OCI-LY7 (cell line): ENCODE results near the gene ETS2. TPM values are rescaled to one million over a fixed set of nuclear protein-coding genes. Genes with fewer than 3 reads are reported as not detected.

Source experiments
- BruUV-seq: library from RNA; stranded (reverse); fragments of 400-500 nt; replicated peaks from 2 replicates; lab custom pipeline; 2021; lab: Mats Ljungman, UMichigan
- CTCF ChIA-PET: fragments of 300-600 bp; sonication (Branson Sonifier 250); formaldehyde crosslinking; loops from one replicate; lab custom pipeline; 2022; ENCODE audit warnings: antibody characterized with exemption; ENCODE audit not compliant: unreplicated experiment; lab: Charles Lee
- POLR2A ChIA-PET: fragments of 300-600 bp; sonication (Branson Sonifier 250); formaldehyde crosslinking; loops from one replicate; lab custom pipeline; 2022; ENCODE audit warnings: antibody characterized with exemption; lab: Charles Lee
- DNase-seq: peaks from one replicate; pipeline ENCODE4 v3.0.0-alpha.2; 2015; ENCODE audit warnings: low spot score
- H2AFZ ChIP-seq: fragments of 200-600 bp; sonication (generic), shearing (Covaris generic); 2 replicates; pipeline ENCODE4 v1.6.1; 2014; ENCODE audit warnings: mild to moderate bottlenecking, antibody characterized with exemption, low read length, moderate library complexity
- H3K27ac ChIP-seq: fragments of 200-600 bp; sonication (generic); 2 replicates; pipeline ENCODE4 v1.5.1; 2014; ENCODE audit warnings: mixed run types, low read depth, mild to moderate bottlenecking, moderate library complexity, low read length, inconsistent platforms; ENCODE audit not compliant: poor library complexity, severe bottlenecking
- H3K36me3 ChIP-seq: fragments of 200-600 bp; sonication (generic); 2 replicates; pipeline ENCODE4 v1.6.1; 2014; ENCODE audit warnings: mild to moderate bottlenecking, antibody characterized with exemption, low read length, moderate library complexity, mixed read lengths; ENCODE audit not compliant: insufficient read depth
- H3K4me1 ChIP-seq: fragments of 200-600 bp; sonication (generic); 2 replicates; pipeline ENCODE4 v1.5.1; 2014; ENCODE audit warnings: mild to moderate bottlenecking, low read length; ENCODE audit not compliant: insufficient read depth, poor library complexity, severe bottlenecking
- H3K4me2 ChIP-seq: fragments of 200-600 bp; sonication (generic); 2 replicates; pipeline ENCODE4 v1.6.1; 2014; ENCODE audit warnings: mild to moderate bottlenecking, low read length
- H3K4me3 ChIP-seq: fragments of 200-600 bp; sonication (generic); 2 replicates; pipeline ENCODE4 v1.5.1; 2014; ENCODE audit warnings: mild to moderate bottlenecking, low read depth, low read length; ENCODE audit not compliant: poor library complexity, severe bottlenecking
- H3K79me2 ChIP-seq: fragments of 200-600 bp; sonication (generic); 2 replicates; pipeline ENCODE4 v1.6.1; 2016; ENCODE audit warnings: low read depth, mild to moderate bottlenecking, low read length, moderate library complexity, mixed read lengths; ENCODE audit not compliant: insufficient read depth
- H3K9me2 ChIP-seq: fragments of 200-600 bp; sonication (generic); 2 replicates; pipeline ENCODE4 v1.6.1; 2016; ENCODE audit warnings: mild to moderate bottlenecking, low read length, mixed read lengths; ENCODE audit not compliant: insufficient read depth
- H3K9me3 ChIP-seq: fragments of 200-600 bp; sonication (generic); 2 replicates; pipeline ENCODE4 v1.6.1; 2014; ENCODE audit warnings: mild to moderate bottlenecking, mixed run types, low read length, mixed read lengths
- H4K20me1 ChIP-seq: fragments of 200-600 bp; sonication (generic); 2 replicates; pipeline ENCODE4 v1.6.1; 2014; ENCODE audit warnings: mild to moderate bottlenecking, antibody characterized with exemption, low read length, moderate library complexity, mixed read lengths; ENCODE audit not compliant: insufficient read depth
- CTCF ChIP-seq: fragments of 200-600 bp; sonication (generic); conservative IDR thresholded peaks from 2 replicates; pipeline ENCODE4 v1.5.1; 2014; ENCODE audit warnings: mild to moderate bottlenecking, antibody characterized with exemption, low read length, moderate library complexity, mixed read lengths
- EZH2phosphoT487 ChIP-seq: fragments of 200-600 bp; sonication (generic); IDR thresholded peaks from 2 replicates; pipeline ENCODE4 v1.6.1; 2018; ENCODE audit warnings: low read depth, borderline replicate concordance, mild to moderate bottlenecking, mixed run types, antibody characterized with exemption, low read length, moderate library complexity, mixed read lengths
- intact Hi-C: fragments of 100-400 bp; cut with micrococcal nuclease; formaldehyde crosslinking; loops from one replicate; pipeline ENCODE4 v1.10.0; 2022; ENCODE audit not compliant: unreplicated experiment
- total RNA-seq, 2 experiments: library from RNA; depleted of rRNA in 1 of 2; stranded (reverse); fragments of >200 nt in 1 of 2; shearing (Covaris generic) in 1 of 2; gene quantifications; 2 replicates each; pipeline ENCODE4 v1.2.3, GENCODE V29; 2014 to 2022

Gene ETS2
- total RNA-seq, 2 experiments from 2014 or later: 9.8 to 24.1 TPM

GRCh38 chr21:38760017-38760761 lies 45.5 kb upstream of the ETS2 start:
- ChIA-PET CTCF (interaction anchor here (1.2 kb wide), 1 partner anchor 28 kb away, joined by 3 read pairs; no protein-coding TSS in a partner anchor), POLR2A (interaction anchor here (1.1 kb wide), 1 partner anchor 10 kb away, joined by 4 read pairs; no protein-coding TSS in a partner anchor)
- no peaks in the 10 kb centered on the region for H3K79me2 ChIP-seq
- H3K9me3 ChIP-seq: no peaks in the 10 kb centered on the region
- intact Hi-C loops: no loop called here
- no peaks in the 10 kb centered on the region for H3K9me2 ChIP-seq
- no peak overlapping the region for H3K4me3 ChIP-seq
- H3K4me1 ChIP-seq: no peaks in the 10 kb centered on the region
- no peaks in the 10 kb centered on the region for H4K20me1 ChIP-seq
- H3K27ac ChIP-seq: no peak overlapping the region
- no peak overlapping the region for H3K4me2 ChIP-seq
- no peak for TF ChIP-seq CTCF
- no peak for TF ChIP-seq EZH2phosphoT487
- BruUV-seq: no TSS peak
- H3K36me3 ChIP-seq: no peaks in the 10 kb centered on the region
- H2AFZ ChIP-seq: no peak overlapping the region
- no peak for DNase-seq

- Histone ChIP-seq H3K9me2 (no peaks in the 10 kb centered on the region), H3K9me3 (no peaks in the 10 kb centered on the region), H3K27ac (no peak overlapping the region), H3K4me1 (no peaks in the 10 kb centered on the region), H3K4me3 (no peak overlapping the region), H3K36me3 (no peaks in the 10 kb centered on the region), H2AFZ (no peak overlapping the region), H3K79me2 (no peaks in the 10 kb centered on the region), H4K20me1 (no peaks in the 10 kb centered on the region), H3K4me2 (no peak overlapping the region)
- no peak for DNase-seq
- POLR2A ChIA-PET: no interaction called here
- intact Hi-C loops: no loop called here
- CTCF ChIA-PET: no interaction called here
- BruUV-seq: no TSS peak
- TF ChIP-seq EZH2phosphoT487 (no peak), CTCF (no peak)
Observed at GRCh38 chr21:38760762-38761155, 45.0 kb upstream of the ETS2 start.

- no peaks in the 10 kb centered on the region; the same call in 1 of the 2 replicates for H3K36me3 ChIP-seq
- H3K79me2 ChIP-seq: no peaks in the 10 kb centered on the region
- BruUV-seq: no TSS peak
- no peaks in the 10 kb centered on the region for H3K9me2 ChIP-seq
- no peak overlapping the region for H3K27ac ChIP-seq
- CTCF ChIA-PET: no interaction called here
- H3K9me3 ChIP-seq: no peaks in the 10 kb centered on the region
- no peak overlapping the region for H2AFZ ChIP-seq
- intact Hi-C loops: no loop called here
- TF ChIP-seq EZH2phosphoT487: no peak
- TF ChIP-seq CTCF: no peak
- peaks cover 3% of the 10 kb centered on the region for H3K4me1 ChIP-seq
- no peak overlapping the region for H3K4me2 ChIP-seq
- POLR2A ChIA-PET: interaction anchor here (0.6 kb wide), 1 partner anchor 409 kb away, joined by 4 read pairs; no protein-coding TSS in a partner anchor
- H4K20me1 ChIP-seq: no peaks in the 10 kb centered on the region
- DNase-seq: no peak
- no peak overlapping the region for H3K4me3 ChIP-seq
Observed at GRCh38 chr21:38761531-38761930, 44.2 kb upstream of the ETS2 start.
